Vagina (tissue), 2 donors: ENCODE measurements around the gene GBX2. TPM values are rescaled to one million over a fixed set of nuclear protein-coding genes. Genes with fewer than 3 reads are reported as not detected.

ENCODE experiments used
- DNase-seq, 2 donors: peaks; one replicate each; pipeline ENCODE4 v3.0.0-alpha.2; 2017; ENCODE audit errors: extremely low spot score in 2 of 2
- H3K27ac ChIP-seq: fragments of 200-600 bp; sonication (generic); one replicate; pipeline ENCODE4 v1.5.1; 2019
- H3K27me3 ChIP-seq: fragments of 200-600 bp; sonication (generic); one replicate; pipeline ENCODE4 v1.5.1; 2019
- H3K36me3 ChIP-seq, 2 donors: fragments of 200-600 bp; sonication (generic); one replicate each; pipeline ENCODE4 v1.5.1; 2017 to 2019
- H3K4me1 ChIP-seq: fragments of 200-600 bp; sonication (generic); one replicate; pipeline ENCODE4 v1.5.1; 2019
- H3K4me3 ChIP-seq, 2 donors: fragments of 200-600 bp; sonication (generic); 1 replicate in 1 of 2; 2 replicates in 1 of 2; pipeline ENCODE4 v1.5.1; 2016 to 2019
- H3K9me3 ChIP-seq: fragments of 200-600 bp; sonication (generic); one replicate; pipeline ENCODE4 v1.5.1; 2019
- CTCF ChIP-seq, 3 experiments: fragments of 450-650 bp in 2 of 3; fragments of 200-600 bp in 1 of 3; sonication (generic) in 1 of 3; IDR thresholded peaks; one replicate each; pipeline ENCODE4 v1.5.1; 2017 to 2019; ENCODE audit warnings: antibody characterized with exemption in 3 of 3, mild to moderate bottlenecking in 2 of 3, moderate library complexity in 2 of 3
- POLR2A ChIP-seq, 2 donors: fragments of 450-650 bp; IDR thresholded peaks; one replicate each; pipeline ENCODE4 v1.6.1; 2017; ENCODE audit warnings: antibody characterized with exemption in 2 of 2, mild to moderate bottlenecking in 2 of 2, moderate library complexity in 2 of 2
- POLR2AphosphoS5 ChIP-seq, 2 donors: sonication (generic); formaldehyde crosslinking; IDR thresholded peaks; one replicate each; pipeline ENCODE4 v1.9.0; 2017; ENCODE audit warnings: antibody characterized with exemption in 2 of 2, mild to moderate bottlenecking in 2 of 2, low read depth in 1 of 2; ENCODE audit not compliant: insufficient read depth in 1 of 2
- intact Hi-C: fragments of 100-400 bp; cut with DNase I; formaldehyde crosslinking; loops from one replicate; pipeline ENCODE4 v1.15.1; 2023
- total RNA-seq: library from RNA; depleted of rRNA; stranded (reverse); fragments of >200 nt; gene quantifications from one replicate; pipeline ENCODE4 v1.2.3, GENCODE V29; 2016

Gene GBX2
- total RNA-seq, 1 donor from 2014 or later, result not detected

DNA sequence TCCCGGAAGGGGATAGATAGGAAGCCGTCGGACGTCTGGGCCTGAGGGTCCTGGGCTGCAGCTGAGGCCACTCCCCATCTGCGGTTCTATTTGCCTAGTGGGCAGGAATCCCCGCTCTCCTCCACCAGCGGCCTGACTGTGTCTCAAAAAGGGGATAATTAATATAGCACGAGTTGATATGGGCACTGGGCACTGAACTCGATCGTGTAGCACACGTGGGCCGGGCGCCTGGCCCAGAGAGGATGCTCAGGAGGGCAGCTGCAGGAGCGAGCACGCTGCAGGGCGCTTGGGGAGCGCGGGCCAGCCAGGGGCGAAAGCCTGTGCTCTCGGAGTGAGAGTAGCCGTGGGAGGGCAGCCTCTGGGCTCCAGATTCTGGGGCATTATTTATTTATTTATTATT is 8.8 kb upstream of the GBX2 start:
- H3K4me3 ChIP-seq, result no peak overlapping the region
- peaks cover 44% of the 10 kb centered on the region for H3K27me3 ChIP-seq
- no peaks in the 10 kb centered on the region for H3K9me3 ChIP-seq
- peaks cover 31% of the 10 kb centered on the region for H3K4me1 ChIP-seq
- no peak overlapping the region for H3K27ac ChIP-seq
- intact Hi-C loops, result loop anchor here (5.0 kb wide), 1 partner anchor 400 kb away; no protein-coding TSS in a partner anchor
- DNase-seq, result no peak
- TF ChIP-seq CTCF (IDR thresholded peaks at IDR 0.05), result no peak
- no peak for TF ChIP-seq POLR2A (IDR thresholded peaks at IDR 0.05)
- TF ChIP-seq POLR2AphosphoS5 (IDR thresholded peaks at IDR 0.05; ENCODE audit: insufficient read depth in 1 of 2, low read depth in 1 of 2), result no peak
- H3K36me3 ChIP-seq, result no peaks in the 10 kb centered on the region

DNA sequence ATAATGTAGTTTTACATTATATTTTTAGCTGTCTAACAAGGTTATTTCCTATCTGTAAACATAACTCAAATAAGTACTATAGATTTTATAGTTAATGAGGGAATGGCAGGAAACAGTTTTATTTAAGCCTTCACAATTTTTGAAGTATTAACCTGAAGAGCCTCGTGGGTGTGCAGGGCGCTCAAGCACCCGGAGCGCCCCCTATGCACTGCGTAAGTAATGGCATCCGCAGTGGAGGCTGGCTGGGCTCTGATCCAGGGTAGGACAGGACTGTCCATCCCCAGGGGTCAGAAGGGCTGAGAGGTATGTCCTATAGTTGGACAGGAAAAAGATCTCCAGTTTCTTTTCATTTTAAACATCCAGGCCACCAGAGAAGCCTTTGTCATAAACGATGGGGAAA is 8.2 kb upstream of the GBX2 start:
- Histone ChIP-seq H3K27me3 (peaks cover 47% of the 10 kb centered on the region), H3K9me3 (no peaks in the 10 kb centered on the region), H3K4me3 (no peak overlapping the region), H3K27ac (no peak overlapping the region), H3K36me3 (no peaks in the 10 kb centered on the region), H3K4me1 (peaks cover 34% of the 10 kb centered on the region)
- no peak for DNase-seq
- intact Hi-C loops, result loop anchor here (5.0 kb wide), 1 partner anchor 399 kb away; no protein-coding TSS in a partner anchor
- no peak for TF ChIP-seq POLR2A (IDR thresholded peaks at IDR 0.05)
- TF ChIP-seq CTCF (IDR thresholded peaks at IDR 0.05), result no peak
- no peak for TF ChIP-seq POLR2AphosphoS5 (IDR thresholded peaks at IDR 0.05; ENCODE audit: insufficient read depth in 1 of 2, low read depth in 1 of 2)

DNA sequence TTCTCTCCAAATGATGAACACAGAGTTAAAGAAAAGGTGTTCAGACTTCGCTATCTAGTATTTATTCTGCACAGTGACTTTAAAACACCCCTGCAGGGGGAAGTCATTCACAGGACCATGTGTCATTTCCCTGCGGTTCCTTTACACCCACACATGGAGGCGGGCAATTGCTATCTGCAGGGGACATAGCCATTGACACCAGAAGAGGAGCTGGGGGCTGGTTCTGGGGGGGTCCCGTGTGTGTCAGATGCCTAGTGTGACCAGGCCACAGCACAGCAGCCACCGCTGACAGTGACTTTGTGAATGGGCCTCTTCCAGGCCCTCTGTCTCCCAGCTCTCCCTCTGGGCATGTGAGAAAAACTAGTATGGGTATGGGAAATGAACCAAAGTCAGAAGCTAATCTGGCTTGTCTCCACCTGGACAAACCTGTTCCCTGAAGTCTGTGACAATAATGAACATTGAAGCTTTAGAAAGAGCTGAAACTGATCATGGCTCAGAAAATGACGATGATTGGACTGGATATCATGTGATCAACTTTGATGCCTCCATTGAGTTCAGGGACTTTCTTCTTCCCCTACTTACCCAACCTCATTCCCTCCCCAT is 7.5 kb upstream of the GBX2 start:
- H3K27me3 ChIP-seq, result peaks cover 52% of the 10 kb centered on the region

DNA sequence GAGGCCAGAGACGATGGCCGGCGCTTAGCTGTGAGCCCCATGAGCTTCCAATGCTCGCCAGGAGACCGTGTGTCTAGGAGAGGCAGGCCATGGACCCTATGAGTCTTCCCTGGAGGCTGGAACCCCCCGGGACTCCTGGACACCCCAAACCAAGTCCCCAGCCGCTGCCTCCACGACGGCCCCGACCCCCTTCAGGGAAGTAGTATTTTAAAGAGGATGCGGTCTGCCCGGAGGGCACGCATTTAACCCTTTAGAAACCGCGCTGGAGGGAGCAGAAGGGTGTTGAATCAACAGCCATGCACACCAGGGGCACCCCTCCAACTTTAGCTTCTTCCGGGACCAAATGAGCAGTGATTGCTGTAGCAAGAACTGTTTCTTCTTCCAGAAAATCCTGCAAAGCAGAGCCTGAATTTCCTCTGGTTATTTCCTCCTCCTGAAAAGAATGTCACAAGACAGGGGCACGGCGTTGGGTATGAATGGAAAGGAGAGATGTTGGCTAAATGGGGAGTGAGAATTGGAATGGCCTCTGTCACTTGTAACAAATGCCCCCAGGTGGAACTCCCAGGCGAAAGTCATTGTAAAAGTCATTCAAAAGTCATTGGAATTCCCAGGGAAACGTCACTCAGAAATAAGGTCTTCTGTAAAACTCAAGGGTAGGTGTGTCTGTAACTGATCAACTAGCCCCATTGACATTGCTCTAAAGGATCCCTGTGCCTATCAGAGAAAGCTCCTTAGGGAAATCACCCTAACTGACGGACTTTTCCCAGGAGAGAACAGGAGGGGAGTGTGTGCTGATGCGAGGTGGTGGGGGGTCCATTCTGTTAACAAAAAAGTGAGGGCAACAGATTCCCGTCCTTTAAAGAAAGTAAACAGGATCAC is 5.8 kb upstream of the GBX2 start:
- intact Hi-C loops, result no loop called here
- H3K27ac ChIP-seq, result no peak overlapping the region
- DNase-seq, result no peak
- peaks cover 39% of the 10 kb centered on the region for H3K27me3 ChIP-seq
- no peaks in the 10 kb centered on the region for H3K9me3 ChIP-seq
- H3K36me3 ChIP-seq, result no peaks in the 10 kb centered on the region
- H3K4me1 ChIP-seq, result peaks cover 32% of the 10 kb centered on the region
- no peak overlapping the region for H3K4me3 ChIP-seq
- TF ChIP-seq POLR2A (IDR thresholded peaks at IDR 0.05) (no peak), CTCF (IDR thresholded peaks at IDR 0.05) (no peak), POLR2AphosphoS5 (IDR thresholded peaks at IDR 0.05; ENCODE audit: insufficient read depth in 1 of 2, low read depth in 1 of 2) (no peak)

More for the DNA sequence above, 7.5 kb upstream of the GBX2 start:
- H3K4me3 ChIP-seq, result no peak overlapping the region
- H3K9me3 ChIP-seq, result no peaks in the 10 kb centered on the region
- H3K36me3 ChIP-seq, result no peaks in the 10 kb centered on the region
- no peak for TF ChIP-seq POLR2A (IDR thresholded peaks at IDR 0.05)
- no peak for TF ChIP-seq CTCF (IDR thresholded peaks at IDR 0.05)
- TF ChIP-seq POLR2AphosphoS5 (IDR thresholded peaks at IDR 0.05; ENCODE audit: insufficient read depth in 1 of 2, low read depth in 1 of 2), result no peak
- DNase-seq, result no peak
- intact Hi-C loops, result loop anchor here (5.0 kb wide), 1 partner anchor 398 kb away; no protein-coding TSS in a partner anchor
- no peak overlapping the region for H3K27ac ChIP-seq
- peaks cover 38% of the 10 kb centered on the region for H3K4me1 ChIP-seq
